ENCODE data around the gene CACNA2D4. TPM values are rescaled to one million over a fixed set of nuclear protein-coding genes. Genes with fewer than 3 reads are reported as not detected.

Gene CACNA2D4
- total and polyA plus RNA-seq, 2 donors (not counting 3 experiments of a cell fraction or from before 2014, with no cell fraction given), result 0.58 to 0.73 TPM

DNA sequence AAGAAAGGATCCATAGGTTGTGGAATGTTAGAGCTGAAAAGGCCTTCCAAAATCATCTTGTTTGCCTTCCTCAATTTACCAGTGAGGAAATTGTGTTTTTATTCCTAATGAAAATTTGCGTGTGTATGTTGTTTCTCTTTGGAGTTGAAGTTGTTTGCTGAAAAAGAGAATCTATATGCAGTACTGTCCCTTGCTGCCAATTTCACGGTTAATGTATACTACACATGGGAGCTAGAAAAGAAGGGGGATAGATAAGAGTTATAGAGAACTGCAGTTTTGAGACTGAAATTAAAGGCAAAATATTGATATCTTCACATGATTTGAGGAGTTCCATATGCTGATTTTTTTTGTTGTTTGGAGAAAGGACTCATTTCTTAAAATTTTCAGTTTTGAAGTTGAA, 160.1 kb downstream of the CACNA2D4 start:
- dilution Hi-C loops (cut with MboI; ENCODE audit: extremely low pct_ligation_motif_present, low sequenced_read_pairs), result no loop called here
- Histone ChIP-seq H3K4me2 (ENCODE audit: insufficient read depth, low read length) (no peak overlapping the region), H3K36me3 (ENCODE audit: control insufficient read depth in 2 of 2, extremely low read depth in 1 of 2, insufficient read depth in 2 of 2, low read length in 2 of 2) (peaks cover 5% of the 10 kb centered on the region in 2 experiments), H3K27me3 (ENCODE audit: control insufficient read depth in 2 of 2, insufficient read depth in 2 of 2, low read length in 2 of 2) (no peaks in the 10 kb centered on the region), H3K27ac (ENCODE audit: insufficient read depth, low read depth, low read length) (no peak overlapping the region), H2AFZ (ENCODE audit: low read depth, low read length) (no peak overlapping the region), H3K79me2 (ENCODE audit: control insufficient read depth, insufficient read depth, low read length) (peaks cover 35% of the 10 kb centered on the region), H4K20me1 (replicated peaks; ENCODE audit: control insufficient read depth, extremely low read depth, insufficient read depth, low read length) (peaks cover 4% of the 10 kb centered on the region), H3K4me1 (ENCODE audit: control insufficient read depth, extremely low read depth, insufficient read depth, low read length) (peaks cover 11% of the 10 kb centered on the region), H3K9ac (replicated peaks; ENCODE audit: extremely low read depth, insufficient read depth, low read length) (no peak overlapping the region), H3K9me3 (replicated peaks; ENCODE audit: control insufficient read depth, insufficient read depth, low read length) (no peaks in the 10 kb centered on the region), H3K9me1 (replicated peaks; ENCODE audit: control insufficient read depth, extremely low read depth, insufficient read depth, low read length) (no peaks in the 10 kb centered on the region), H3K4me3 (replicated peaks in 1 of 3; ENCODE audit: insufficient read depth in 1 of 3, low read depth in 1 of 3, low read length in 3 of 3) (no peak overlapping the region)
- BruUV-seq (replicated peaks), result no TSS peak
- no peak for FAIRE-seq
- intact Hi-C loops (cut with micrococcal nuclease), result no loop called here
- POLR2A ChIA-PET, result no interaction called here
- DNase-seq (ENCODE audit: low read depth, low spot score), result no peak
- TF ChIP-seq FOS (IDR thresholded peaks at IDR 0.05; ENCODE audit: borderline replicate concordance, insufficient read depth, low read length) (no peak), POLR2A (IDR thresholded peaks at IDR 0.05; ENCODE audit: low read depth, low read length) (no peak), JUN (IDR thresholded peaks at IDR 0.05; ENCODE audit: borderline replicate concordance, insufficient read depth, insufficient read length, low read depth) (no peak), EZH2 (IDR thresholded peaks at IDR 0.05; ENCODE audit: borderline replicate concordance, low read depth, low read length, severe bottlenecking) (no peak), GATA2 (IDR thresholded peaks at IDR 0.05; ENCODE audit: insufficient read depth, insufficient read length, low read depth, low read length) (no peak), POLR2AphosphoS5 (IDR thresholded peaks at IDR 0.05; ENCODE audit: insufficient read depth, low read depth, low read length) (no peak), MYC (IDR thresholded peaks at IDR 0.05; ENCODE audit: low read depth, low read length) (no peak)
- TF ChIP-seq, protein P1, sequence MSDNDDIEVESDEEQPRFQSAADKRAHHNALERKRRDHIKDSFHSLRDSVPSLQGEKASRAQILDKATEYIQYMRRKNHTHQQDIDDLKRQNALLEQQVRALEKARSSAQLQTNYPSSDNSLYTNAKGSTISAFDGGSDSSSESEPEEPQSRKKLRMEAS (IDR thresholded peaks at IDR 0.05; ENCODE audit: insufficient read depth, insufficient read length), result no peak
- TF ChIP-seq, protein P2, sequence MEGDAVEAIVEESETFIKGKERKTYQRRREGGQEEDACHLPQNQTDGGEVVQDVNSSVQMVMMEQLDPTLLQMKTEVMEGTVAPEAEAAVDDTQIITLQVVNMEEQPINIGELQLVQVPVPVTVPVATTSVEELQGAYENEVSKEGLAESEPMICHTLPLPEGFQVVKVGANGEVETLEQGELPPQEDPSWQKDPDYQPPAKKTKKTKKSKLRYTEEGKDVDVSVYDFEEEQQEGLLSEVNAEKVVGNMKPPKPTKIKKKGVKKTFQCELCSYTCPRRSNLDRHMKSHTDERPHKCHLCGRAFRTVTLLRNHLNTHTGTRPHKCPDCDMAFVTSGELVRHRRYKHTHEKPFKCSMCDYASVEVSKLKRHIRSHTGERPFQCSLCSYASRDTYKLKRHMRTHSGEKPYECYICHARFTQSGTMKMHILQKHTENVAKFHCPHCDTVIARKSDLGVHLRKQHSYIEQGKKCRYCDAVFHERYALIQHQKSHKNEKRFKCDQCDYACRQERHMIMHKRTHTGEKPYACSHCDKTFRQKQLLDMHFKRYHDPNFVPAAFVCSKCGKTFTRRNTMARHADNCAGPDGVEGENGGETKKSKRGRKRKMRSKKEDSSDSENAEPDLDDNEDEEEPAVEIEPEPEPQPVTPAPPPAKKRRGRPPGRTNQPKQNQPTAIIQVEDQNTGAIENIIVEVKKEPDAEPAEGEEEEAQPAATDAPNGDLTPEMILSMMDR (IDR thresholded peaks at IDR 0.05; ENCODE audit: extremely low read depth in 1 of 2, insufficient read depth in 1 of 2, low read depth in 1 of 2, low read length in 2 of 2), result no peak
- CTCF ChIA-PET, result interaction anchor here (1.0 kb wide), 1 partner anchor 10 kb away, joined by 3 read pairs; no protein-coding TSS in a partner anchor

All from endothelial cell of umbilical vein (primary cell).